ENCODE data around the gene ACP3. TPM values are rescaled to one million over a fixed set of nuclear protein-coding genes. Genes with fewer than 3 reads are reported as not detected.
A peak's percentile ranks its signal among the peaks of the same experiment; 100 is the strongest.

ACP3 gene
- total and polyA plus RNA-seq, 12 donors = 0.48 to 30.8 (median 7.4) TPM

DNA sequence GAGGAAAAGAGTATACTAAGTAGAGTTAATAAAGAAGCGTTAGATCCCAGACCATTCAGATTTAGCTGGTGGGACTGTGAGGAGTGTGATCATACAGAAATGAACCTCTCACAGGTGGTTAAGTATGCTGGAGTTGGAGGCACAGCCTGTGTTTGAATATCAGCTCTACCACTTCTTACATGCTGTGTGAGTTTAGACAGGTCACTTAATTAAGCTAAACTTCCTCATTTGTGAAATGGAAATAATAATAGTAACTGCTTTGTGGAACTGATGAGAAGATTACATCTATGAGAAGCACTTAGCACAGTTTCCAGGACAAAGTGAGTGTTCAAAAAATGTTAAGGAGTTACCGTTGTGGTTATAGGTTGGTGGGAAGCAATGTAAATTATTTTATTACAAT is 8.4 kb downstream of the ACP3 start:
- no peaks in the 10 kb centered on the region for H3K36me3 ChIP-seq (replicated peaks in 1 of 2)
- DNase-seq = no peak
- H3K9me3 ChIP-seq (replicated peaks in 1 of 3) = no peaks in the 10 kb centered on the region
- no peak overlapping the region for H3K27ac ChIP-seq
- H3K4me3 ChIP-seq = no peak overlapping the region
- 75 to 87% (median 82%) methylated on average over 2 of the region's 2 CpGs for WGBS, 4 donors
- H3K27me3 ChIP-seq = no peaks in the 10 kb centered on the region
- H3K4me1 ChIP-seq (replicated peaks in 1 of 2) = peaks cover 0 to 4% of the 10 kb centered on the region in 2 donors
- no peak for TF ChIP-seq POLR2A (IDR thresholded peaks at IDR 0.05)
- TF ChIP-seq, protein P1, sequence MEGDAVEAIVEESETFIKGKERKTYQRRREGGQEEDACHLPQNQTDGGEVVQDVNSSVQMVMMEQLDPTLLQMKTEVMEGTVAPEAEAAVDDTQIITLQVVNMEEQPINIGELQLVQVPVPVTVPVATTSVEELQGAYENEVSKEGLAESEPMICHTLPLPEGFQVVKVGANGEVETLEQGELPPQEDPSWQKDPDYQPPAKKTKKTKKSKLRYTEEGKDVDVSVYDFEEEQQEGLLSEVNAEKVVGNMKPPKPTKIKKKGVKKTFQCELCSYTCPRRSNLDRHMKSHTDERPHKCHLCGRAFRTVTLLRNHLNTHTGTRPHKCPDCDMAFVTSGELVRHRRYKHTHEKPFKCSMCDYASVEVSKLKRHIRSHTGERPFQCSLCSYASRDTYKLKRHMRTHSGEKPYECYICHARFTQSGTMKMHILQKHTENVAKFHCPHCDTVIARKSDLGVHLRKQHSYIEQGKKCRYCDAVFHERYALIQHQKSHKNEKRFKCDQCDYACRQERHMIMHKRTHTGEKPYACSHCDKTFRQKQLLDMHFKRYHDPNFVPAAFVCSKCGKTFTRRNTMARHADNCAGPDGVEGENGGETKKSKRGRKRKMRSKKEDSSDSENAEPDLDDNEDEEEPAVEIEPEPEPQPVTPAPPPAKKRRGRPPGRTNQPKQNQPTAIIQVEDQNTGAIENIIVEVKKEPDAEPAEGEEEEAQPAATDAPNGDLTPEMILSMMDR (IDR thresholded peaks at IDR 0.05) = no peak
- intact Hi-C loops (cut with DNase I) = no loop called here

DNA sequence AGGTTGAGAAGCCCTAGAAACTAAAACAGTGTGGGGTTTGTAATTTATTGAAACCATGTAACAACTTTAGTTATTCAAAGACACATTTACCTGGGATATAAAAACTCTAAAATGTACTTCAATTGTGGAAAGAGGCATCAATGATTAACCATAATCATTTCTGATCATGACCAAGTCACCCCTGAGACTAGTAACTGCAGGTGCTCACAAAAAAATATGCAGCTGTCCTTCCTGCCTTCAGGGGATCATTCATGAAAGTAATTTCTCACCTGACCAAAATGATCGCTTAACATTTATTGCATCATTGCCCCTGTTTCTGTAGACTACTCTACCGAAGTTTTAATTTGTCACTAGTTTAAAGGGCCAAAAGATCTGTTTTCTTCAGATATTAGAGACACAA is 9.0 kb downstream of the ACP3 start:
- intact Hi-C loops (cut with DNase I) = no loop called here
- Histone ChIP-seq H3K27me3 (no peaks in the 10 kb centered on the region), H3K9me3 (replicated peaks in 1 of 3) (no peaks in the 10 kb centered on the region), H3K4me1 (replicated peaks in 1 of 2) (peaks cover 0 to 4% of the 10 kb centered on the region in 2 donors), H3K36me3 (replicated peaks in 1 of 2) (no peaks in the 10 kb centered on the region), H3K27ac (no peak overlapping the region), H3K4me3 (no peak overlapping the region)
- 74 to 88% (median 82%) methylated on average over 2 of the region's 2 CpGs for WGBS, 4 donors
- TF ChIP-seq, protein P1 (IDR thresholded peaks at IDR 0.05) = no peak
- TF ChIP-seq POLR2A (IDR thresholded peaks at IDR 0.05) = no peak
- no peak for DNase-seq

DNA sequence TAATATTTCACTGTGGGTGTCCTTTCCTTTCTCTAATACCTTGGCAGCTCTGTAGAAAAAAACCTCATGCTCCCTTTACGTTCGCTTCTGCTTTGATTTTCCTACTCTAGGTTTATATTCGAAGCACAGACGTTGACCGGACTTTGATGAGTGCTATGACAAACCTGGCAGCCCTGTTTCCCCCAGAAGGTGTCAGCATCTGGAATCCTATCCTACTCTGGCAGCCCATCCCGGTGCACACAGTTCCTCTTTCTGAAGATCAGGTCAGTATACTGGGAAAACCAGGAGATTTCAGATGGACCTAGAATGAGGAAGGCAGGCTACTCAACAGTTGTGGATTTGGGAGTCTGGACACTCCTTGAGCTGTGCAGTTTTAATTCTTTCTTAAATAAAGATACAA is 14.9 kb downstream of the ACP3 start:
- Histone ChIP-seq H3K4me3 (no peak overlapping the region), H3K27ac (no peak overlapping the region), H3K9me3 (replicated peaks in 1 of 3) (no peaks in the 10 kb centered on the region), H3K27me3 (no peaks in the 10 kb centered on the region), H3K36me3 (replicated peaks in 1 of 2) (no peaks in the 10 kb centered on the region), H3K4me1 (replicated peaks in 1 of 2) (no peaks in the 10 kb centered on the region)
- TF ChIP-seq, protein P1 (IDR thresholded peaks at IDR 0.05) = no peak
- TF ChIP-seq POLR2A (IDR thresholded peaks at IDR 0.05) = no peak
- intact Hi-C loops (cut with DNase I) = no loop called here
- 90 to 94% (median 93%) methylated on average over 6 of the region's 6 CpGs for WGBS, 4 donors
- no peak for DNase-seq

DNA sequence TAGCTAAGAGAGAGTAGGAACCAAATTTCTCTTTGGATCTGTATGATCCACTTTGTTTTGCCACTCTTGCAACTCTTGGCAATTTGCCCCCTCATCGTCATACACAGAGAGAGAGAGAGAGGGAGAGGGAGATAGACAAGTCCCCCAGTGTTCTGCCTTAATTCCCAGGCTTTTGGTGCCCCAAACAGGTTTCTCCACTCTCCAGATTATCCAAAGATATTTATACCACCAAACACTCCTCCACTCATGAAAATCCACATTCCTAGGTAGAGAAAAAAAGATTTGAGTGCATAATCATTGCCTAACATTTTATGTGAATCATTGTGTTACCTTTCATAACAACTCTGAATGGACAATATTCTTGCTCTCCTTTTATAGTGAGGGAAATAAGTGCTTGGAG is 15.3 kb downstream of the ACP3 start:
- WGBS, 4 donors = 41 to 80% (median 65%) methylated on average over 1 of the region's 1 CpG
- H3K27ac ChIP-seq = no peak overlapping the region
- no peaks in the 10 kb centered on the region for H3K27me3 ChIP-seq
- no peaks in the 10 kb centered on the region for H3K9me3 ChIP-seq (replicated peaks in 1 of 3)
- H3K36me3 ChIP-seq (replicated peaks in 1 of 2) = no peaks in the 10 kb centered on the region
- TF ChIP-seq, protein P1 (IDR thresholded peaks at IDR 0.05) = no peak
- no peak for TF ChIP-seq POLR2A (IDR thresholded peaks at IDR 0.05)
- DNase-seq = peak in 1 of 7 donors; percentile 15
- intact Hi-C loops (cut with DNase I) = no loop called here
- no peaks in the 10 kb centered on the region for H3K4me1 ChIP-seq (replicated peaks in 1 of 2)
- no peak overlapping the region for H3K4me3 ChIP-seq
